Measurements from ENCODE around the gene CAPN2.
"Not testable (repeated sequence)": the region's sequence is repeated elsewhere in the genome, so short reads cannot be mapped to it uniquely, and the experiment has no call there.

CAPN2 gene

GRCh38 chr1:223793716-223794115, 81.4 kb downstream of the CAPN2 start:
- DNase-seq = no peak

- no peak for DNase-seq
Measured at GRCh38 chr1:223794136-223794880, 82.0 kb downstream of the CAPN2 start.

GRCh38 chr1:223796210-223796609, 83.9 kb downstream of the CAPN2 start:
- DNase-seq = no peak

- no peak for DNase-seq
Measured at GRCh38 chr1:223802032-223802431, 89.7 kb downstream of the CAPN2 start.

- DNase-seq = no peak
Measured at GRCh38 chr1:223802602-223803001, 90.3 kb downstream of the CAPN2 start.

GRCh38 chr1:223803211-223803610, 90.9 kb downstream of the CAPN2 start:
- no peak for DNase-seq

- DNase-seq = not testable (repeated sequence)
Measured at GRCh38 chr1:223809905-223810304, 97.6 kb downstream of the CAPN2 start.

- DNase-seq = no peak
Measured at GRCh38 chr1:223810586-223810985, 98.2 kb downstream of the CAPN2 start.

GRCh38 chr1:223811634-223812101, 99.3 kb downstream of the CAPN2 start:
- peak; percentile 59 for DNase-seq

- DNase-seq = no peak
Measured at GRCh38 chr1:223813645-223814044, 101.3 kb downstream of the CAPN2 start.

GRCh38 chr1:223815020-223815853, 102.9 kb downstream of the CAPN2 start:
- no peak for DNase-seq

GRCh38 chr1:223815865-223816264, 103.5 kb downstream of the CAPN2 start:
- DNase-seq = no peak

GRCh38 chr1:223817265-223817664, 104.9 kb downstream of the CAPN2 start:
- not testable (repeated sequence) for DNase-seq

GRCh38 chr1:223819730-223820514, 107.6 kb downstream of the CAPN2 start:
- DNase-seq = no peak

GRCh38 chr1:223820515-223820858, 108.1 kb downstream of the CAPN2 start:
- DNase-seq = no peak

GRCh38 chr1:223820971-223821370, 108.6 kb downstream of the CAPN2 start:
- no peak for DNase-seq

GRCh38 chr1:223824287-223824686, 111.9 kb downstream of the CAPN2 start:
- DNase-seq = no peak

- no peak for DNase-seq
Measured at GRCh38 chr1:223824712-223825111, 112.4 kb downstream of the CAPN2 start.
